ENCODE measurements around the gene C10orf143.
"Not testable (repeated sequence)": the region's sequence is repeated elsewhere in the genome, so short reads cannot be mapped to it uniquely, and the experiment has no call there.

C10orf143 gene

DNA sequence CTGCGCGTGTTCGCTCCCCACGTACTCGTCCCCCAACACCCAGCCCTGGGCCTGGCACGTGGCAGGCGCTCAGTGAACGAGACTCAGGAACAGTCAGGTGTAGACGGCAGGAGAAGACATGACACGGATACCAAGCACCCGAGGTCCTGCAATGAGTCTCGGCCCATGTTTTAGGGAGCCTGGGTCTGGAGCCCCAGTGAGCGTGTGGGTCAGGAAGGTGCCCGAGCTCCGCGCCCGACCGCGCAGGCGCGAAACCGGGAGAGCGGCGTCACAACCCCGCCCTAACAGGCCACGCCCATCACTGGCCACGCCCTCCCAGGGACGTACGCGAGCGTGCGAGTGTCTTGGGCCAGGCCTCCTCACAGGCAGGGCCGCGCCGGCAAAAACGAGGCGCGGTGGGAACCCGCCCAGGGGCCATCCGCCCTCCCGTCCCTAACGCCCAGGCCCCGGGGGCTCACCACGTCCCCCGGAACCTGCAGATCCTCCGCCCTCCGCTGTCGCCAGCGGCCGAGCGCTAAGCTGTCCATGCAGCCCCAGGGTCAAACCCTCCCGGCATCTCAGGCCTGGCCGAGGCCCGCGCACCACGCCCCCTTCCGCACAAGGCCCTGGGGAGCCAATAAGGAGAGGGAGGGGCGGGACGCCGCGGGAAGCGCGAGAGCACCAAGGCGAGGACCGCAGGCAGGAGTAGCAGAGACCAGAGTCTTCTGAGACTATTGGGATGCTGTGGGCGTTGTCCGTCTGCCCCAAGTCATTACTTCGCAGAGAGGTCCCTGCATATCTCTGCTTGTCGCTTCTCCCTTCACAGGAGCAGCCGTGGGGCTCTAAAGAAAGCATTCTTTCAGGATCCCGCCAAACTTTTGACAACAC lies at the start of gene C10orf143:
Gene C10orf143, minus strand, starts transcription at position 585 of the 867 bp plus-strand sequence. Its CDS starts 58 bp downstream, at position 527.
- peak; percentile 77 for DNase-seq

- DNase-seq = no peak
These were observed 48.7 kb upstream of the C10orf143 start for GRCh38 chr10:130159192-130159794.

DNA sequence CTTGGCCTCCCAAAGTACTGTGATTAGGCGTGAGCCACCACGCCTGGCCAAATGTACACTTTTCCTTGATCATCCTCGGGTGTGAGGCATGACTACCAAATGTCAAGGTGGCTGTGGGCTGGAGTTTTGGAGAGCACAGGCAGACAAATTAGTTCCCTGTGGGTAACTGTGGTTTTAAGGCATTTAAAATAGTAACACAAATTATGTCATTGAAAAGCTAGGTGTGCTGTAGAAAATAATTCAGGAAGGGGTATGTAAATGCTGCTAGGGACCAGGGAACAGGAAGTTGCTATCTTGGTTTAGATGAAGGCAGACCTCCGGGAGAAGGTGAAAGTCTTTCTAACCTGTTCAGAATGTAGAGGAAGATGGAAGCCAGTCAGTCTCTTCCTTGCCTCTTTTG lies 35.4 kb upstream of the C10orf143 start:
- DNase-seq = no peak

GRCh38 chr10:130141878-130142277 lies 31.2 kb upstream of the C10orf143 start:
- no peak for DNase-seq

DNA sequence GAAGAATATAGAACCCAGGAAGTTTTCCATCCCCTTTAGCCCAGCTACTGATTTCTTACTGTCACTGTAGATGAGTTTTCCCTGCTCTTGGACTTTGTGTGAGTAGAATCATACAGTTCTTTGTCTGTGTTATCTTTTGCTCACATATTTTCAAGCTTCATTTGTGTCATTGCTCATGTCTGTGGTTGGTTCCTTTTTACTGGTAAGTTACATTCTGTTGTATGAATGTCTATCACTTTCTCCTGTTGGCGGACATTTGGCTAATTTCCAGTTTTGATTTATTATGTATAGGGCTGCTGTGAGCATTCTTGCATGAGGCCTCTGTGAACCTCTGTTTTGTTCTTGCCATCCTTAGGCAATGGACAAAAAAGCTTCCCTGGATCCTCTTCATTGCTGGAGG lies 30.8 kb upstream of the C10orf143 start:
- DNase-seq = no peak

DNA sequence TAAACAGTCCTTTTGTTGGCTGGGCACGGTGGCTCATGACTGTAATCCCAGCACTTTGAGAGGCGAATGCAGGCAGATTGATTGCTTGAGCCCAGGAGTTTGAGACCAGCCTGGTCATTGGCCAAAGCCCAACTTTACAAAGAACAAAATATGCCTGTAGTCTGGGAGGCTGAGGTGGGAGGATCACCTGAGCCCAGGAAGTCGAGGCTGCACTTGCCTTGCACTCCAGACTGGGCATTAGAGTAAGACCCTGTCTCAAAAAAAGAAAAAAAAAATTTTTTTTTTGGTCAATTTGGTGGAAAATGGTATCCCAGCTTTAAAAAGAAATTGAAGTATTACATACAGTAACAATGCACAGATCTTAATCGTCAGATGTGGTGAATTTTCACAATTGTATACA lies 30.4 kb upstream of the C10orf143 start:
- DNase-seq = no peak

DNA sequence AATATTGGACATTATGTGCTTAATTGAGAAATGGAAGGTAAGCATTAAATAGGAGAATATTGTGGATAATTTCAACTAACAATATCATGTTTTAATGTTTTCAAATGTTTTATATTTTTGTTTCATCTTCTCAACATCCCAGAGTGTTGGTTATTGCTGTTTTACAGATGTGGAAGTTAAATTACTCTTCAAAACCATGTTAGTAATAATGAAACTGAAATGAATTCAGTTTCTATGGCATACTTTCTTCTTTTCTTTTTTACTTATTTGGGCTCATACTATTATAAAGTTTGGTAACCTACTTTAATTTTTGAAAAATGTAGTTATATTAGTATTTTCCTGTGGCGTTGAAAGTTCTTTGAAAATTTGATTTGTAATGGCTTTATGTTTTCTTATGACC lies 29.8 kb upstream of the C10orf143 start:
- DNase-seq = no peak

GRCh38 chr10:130138479-130138866 lies 27.8 kb upstream of the C10orf143 start:
- DNase-seq = peak; percentile 44

GRCh38 chr10:130137659-130138478 lies 27.2 kb upstream of the C10orf143 start:
- no peak for DNase-seq

DNA sequence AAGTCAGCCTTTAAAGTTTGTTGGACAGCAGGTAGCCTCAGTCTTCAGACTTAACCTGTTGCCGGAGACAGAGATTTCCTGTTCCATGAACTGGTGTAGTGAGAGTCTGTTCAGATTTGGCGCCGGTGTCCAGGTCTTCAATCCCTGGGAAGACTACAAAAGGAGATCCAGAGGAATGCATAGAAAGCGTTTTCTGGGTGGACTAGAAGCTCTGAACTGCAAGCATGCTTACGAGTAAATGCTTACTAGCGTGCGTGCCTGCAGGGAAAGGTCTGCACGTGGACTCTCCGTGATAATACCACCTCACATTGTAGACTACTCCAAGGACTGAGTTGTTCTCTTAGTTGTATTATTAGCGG lies 26.4 kb upstream of the C10orf143 start:
- DNase-seq = no peak

DNA sequence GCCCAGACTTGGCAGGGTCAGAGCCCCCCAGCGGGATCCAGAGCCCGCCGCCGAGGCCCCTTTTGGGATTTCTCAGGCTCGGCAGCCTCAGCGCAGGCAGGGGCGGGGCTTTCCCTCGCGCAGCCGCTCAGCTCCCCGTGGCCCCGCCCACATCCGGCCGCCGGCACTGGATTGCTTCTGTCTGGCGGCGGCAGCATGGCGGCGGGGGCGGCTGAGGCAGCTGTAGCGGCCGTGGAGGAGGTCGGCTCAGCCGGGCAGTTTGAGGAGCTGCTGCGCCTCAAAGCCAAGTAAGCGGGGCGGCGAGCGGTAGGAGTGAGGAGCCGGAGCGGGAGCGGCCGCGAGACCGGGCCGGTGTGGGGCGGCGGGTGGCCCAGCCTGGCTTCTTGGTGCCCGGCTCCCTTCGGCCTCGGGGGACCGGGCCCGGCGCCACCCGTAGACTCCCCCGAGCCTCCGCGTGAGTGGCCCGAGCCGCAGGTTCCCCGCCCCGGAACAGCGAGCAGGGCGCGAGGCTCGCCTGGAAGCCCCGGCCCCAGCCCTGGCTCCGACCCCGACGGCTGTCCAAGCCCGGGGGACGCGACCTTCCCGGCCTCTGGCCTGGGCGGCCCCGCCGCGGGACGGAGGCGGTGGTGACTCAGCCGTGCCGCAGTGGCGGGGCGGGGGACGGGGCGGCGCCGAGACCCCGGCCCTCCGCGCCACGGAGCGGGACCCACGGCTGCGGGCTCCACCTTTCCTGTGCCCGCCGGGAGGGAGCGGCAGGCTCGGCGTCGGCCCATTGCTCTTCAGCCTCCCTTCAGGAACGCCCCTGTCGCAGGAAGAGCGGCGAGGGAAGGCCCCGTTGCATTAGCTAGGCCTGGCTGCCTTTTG lies 25.8 kb upstream of the C10orf143 start, which contains the start of gene GLRX3:
Gene GLRX3, plus strand, starts transcription at position 166 of the 864 bp plus-strand sequence. Its CDS starts 30 bp downstream, at position 196.
- peak; percentile 91 for DNase-seq

GRCh38 chr10:130135676-130136225 lies 25.1 kb upstream of the C10orf143 start:
- DNase-seq = no peak

- DNase-seq = no peak
These were observed 18.3 kb upstream of the C10orf143 start for GRCh38 chr10:130128922-130129321.

DNA sequence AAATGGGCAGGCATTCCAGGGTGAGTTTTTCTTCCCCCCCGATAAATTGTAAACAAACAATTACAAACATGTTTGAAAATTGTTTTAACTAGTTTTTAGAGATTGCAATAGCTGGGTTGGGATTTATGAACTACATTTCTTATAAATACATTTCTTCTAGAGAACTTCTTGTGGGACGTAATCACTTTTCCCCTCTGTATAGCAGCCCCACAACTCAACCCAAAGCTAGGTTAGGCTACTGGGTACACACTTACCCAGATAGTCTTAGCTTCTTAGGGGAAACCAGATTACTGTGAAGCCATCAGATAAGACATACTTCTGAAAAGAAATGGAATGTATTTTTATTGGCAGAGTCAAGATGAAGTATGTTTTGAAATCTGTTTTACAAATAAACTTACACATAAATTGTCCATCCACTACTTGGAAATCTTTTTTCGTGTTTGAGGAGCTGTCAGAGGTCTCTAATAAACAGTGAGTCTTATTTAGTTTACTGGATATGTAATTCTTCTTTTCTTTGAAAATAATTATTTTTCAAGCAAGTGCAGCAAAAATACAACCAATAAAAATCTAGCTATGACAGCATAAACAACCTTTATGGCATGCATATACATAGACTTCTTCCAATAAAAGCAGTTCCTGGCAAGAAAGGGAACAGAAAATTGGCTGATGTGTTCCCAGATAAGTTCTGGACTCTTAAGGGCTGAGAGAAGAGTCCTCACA lies 17.6 kb upstream of the C10orf143 start:
- DNase-seq = no peak

DNA sequence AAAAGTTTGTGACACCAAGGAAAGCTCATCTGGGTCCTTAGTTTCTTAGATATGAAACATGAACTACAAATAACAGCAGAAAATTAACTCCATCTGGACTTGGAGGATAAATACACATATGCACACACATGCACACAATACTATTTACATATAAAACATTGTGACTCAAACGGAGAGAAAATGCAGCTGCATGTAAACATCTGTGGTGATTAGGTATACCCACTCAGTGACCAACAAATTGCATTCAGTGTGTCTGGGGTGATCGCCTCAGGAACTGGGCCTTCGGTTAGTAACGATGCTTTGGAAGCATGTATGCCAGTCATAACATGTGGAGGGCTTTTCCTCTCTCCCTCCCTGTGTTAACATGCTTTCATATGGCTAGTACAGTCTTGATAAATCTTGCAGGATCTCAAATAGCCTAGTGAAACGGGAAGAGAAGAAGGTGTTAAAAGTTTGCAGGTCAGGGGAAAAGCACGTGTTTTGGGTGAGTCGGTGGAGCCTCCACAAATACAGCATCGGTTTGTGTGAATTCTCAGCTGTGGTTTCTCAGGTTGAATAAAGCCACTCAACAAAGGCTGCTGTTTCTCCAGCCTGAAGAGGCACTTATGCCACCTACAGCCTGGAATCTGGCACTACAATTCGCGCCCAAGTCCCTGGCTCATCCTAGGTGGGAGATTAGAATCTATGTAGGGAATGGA lies 16.9 kb upstream of the C10orf143 start:
- peak; percentile 84 for DNase-seq

- no peak for DNase-seq
These were observed 11.0 kb upstream of the C10orf143 start for GRCh38 chr10:130121486-130122079.

- DNase-seq = not testable (repeated sequence)
These were observed 6.9 kb upstream of the C10orf143 start for GRCh38 chr10:130117535-130117934.

- DNase-seq = not testable (repeated sequence)
These were observed 6.3 kb upstream of the C10orf143 start for GRCh38 chr10:130116942-130117341.

GRCh38 chr10:130112821-130113220 lies 2.2 kb upstream of the C10orf143 start:
- DNase-seq = no peak

DNA sequence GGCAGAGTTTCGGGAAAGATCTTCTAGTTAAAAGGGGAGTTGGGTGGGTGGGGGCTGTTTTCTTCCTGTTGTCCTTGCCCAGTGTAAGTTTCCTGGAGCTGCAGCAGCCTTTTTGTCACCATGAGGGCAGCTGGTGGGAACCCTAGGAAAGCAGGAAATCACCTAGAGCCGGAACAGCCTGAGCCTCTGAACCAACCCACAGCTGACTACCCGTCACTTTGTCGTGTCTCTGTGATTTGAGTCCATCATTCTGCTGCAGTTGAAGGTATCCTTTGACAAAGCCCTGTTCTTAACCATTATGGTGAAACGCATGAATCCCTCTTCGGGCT lies 1.2 kb upstream of the C10orf143 start:
- no peak for DNase-seq

All from 8988T (cell line).